ENCODE results near the gene RHOD.

- TF ChIP-seq CTCF (optimal IDR thresholded peaks at IDR 0.05 in 1 of 3, IDR thresholded peaks at IDR 0.05 in 1 of 3, conservative IDR thresholded peaks at IDR 0.05 in 1 of 3; ENCODE audit: extremely low read depth in 1 of 3, insufficient read depth in 2 of 3, low read length in 3 of 3): no peak
- TF ChIP-seq EZH2 (IDR thresholded peaks at IDR 0.05; ENCODE audit: low read length): no peak
These were observed 6.1 kb downstream of the RHOD start for GRCh38 chr11:67062526-67063373.

All from keratinocyte (primary cell).